ENCODE results near the gene SFXN3. TPM values are rescaled to one million over a fixed set of nuclear protein-coding genes. Genes with fewer than 3 reads are reported as not detected.

The SFXN3 gene
- total and polyA plus RNA-seq, 2 of the 13 experiments (the other 11 are each of a cell fraction or from before 2014, with no cell fraction given) = 16.8 to 71.5 TPM

DNA sequence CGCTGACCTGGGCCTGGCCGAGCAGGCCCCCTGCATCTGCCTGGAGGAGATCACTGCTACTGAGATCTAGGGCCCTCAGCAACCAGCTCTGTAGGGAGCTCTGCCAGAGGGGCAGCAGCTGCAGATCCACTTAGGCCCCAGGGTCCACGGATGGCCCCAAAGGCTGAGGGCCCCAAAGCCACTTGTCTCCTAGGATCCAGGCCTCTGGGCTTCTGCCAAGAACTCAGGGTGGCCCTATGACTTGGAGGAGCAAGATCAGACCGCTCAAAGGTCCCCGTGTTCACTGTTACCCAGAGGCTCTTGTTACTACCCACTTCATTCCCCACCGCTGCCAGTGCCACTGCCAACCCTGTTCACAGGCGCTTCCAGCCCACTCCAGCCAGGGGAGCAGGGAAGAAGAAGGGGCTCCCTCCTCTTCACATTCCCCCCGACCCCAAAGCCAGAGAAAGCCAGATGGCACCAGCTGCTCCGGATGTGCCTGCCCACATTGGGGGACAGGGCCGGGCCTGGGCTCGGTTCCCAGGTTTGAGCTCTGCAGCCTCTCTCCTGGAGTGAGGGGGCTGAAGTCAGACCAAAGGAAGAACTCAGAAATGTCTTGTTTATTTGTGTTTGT lies 23.8 kb upstream of the SFXN3 start (continued):
- TF ChIP-seq ZNF280D (CRISPR knock-in tag; IDR thresholded peaks at IDR 0.05) = no peak
- TF ChIP-seq, protein P1, sequence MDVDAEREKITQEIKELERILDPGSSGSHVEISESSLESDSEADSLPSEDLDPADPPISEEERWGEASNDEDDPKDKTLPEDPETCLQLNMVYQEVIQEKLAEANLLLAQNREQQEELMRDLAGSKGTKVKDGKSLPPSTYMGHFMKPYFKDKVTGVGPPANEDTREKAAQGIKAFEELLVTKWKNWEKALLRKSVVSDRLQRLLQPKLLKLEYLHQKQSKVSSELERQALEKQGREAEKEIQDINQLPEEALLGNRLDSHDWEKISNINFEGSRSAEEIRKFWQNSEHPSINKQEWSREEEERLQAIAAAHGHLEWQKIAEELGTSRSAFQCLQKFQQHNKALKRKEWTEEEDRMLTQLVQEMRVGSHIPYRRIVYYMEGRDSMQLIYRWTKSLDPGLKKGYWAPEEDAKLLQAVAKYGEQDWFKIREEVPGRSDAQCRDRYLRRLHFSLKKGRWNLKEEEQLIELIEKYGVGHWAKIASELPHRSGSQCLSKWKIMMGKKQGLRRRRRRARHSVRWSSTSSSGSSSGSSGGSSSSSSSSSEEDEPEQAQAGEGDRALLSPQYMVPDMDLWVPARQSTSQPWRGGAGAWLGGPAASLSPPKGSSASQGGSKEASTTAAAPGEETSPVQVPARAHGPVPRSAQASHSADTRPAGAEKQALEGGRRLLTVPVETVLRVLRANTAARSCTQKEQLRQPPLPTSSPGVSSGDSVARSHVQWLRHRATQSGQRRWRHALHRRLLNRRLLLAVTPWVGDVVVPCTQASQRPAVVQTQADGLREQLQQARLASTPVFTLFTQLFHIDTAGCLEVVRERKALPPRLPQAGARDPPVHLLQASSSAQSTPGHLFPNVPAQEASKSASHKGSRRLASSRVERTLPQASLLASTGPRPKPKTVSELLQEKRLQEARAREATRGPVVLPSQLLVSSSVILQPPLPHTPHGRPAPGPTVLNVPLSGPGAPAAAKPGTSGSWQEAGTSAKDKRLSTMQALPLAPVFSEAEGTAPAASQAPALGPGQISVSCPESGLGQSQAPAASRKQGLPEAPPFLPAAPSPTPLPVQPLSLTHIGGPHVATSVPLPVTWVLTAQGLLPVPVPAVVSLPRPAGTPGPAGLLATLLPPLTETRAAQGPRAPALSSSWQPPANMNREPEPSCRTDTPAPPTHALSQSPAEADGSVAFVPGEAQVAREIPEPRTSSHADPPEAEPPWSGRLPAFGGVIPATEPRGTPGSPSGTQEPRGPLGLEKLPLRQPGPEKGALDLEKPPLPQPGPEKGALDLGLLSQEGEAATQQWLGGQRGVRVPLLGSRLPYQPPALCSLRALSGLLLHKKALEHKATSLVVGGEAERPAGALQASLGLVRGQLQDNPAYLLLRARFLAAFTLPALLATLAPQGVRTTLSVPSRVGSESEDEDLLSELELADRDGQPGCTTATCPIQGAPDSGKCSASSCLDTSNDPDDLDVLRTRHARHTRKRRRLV (CRISPR knock-in tag; IDR thresholded peaks at IDR 0.05) = no peak
- no peak for TF ChIP-seq ZSCAN20 (CRISPR knock-in tag; IDR thresholded peaks at IDR 0.05; ENCODE audit: borderline replicate concordance)
- no peak for TF ChIP-seq NFIB (CRISPR knock-in tag; IDR thresholded peaks at IDR 0.05; ENCODE audit: borderline replicate concordance)
- no peak for TF ChIP-seq NR2F2 (IDR thresholded peaks at IDR 0.05; ENCODE audit: borderline replicate concordance, low read depth)
